Chondrocyte (in vitro differentiated cells): ENCODE measurements around the gene TMEM243. TPM values are rescaled to one million over a fixed set of nuclear protein-coding genes. Genes with fewer than 3 reads are reported as not detected.
A peak's percentile ranks its signal among the peaks of the same experiment; 100 is the strongest.

Source experiments
- DNase-seq: peaks from one replicate; pipeline ENCODE4 v3.0.0; 2021; ENCODE audit warnings: mixed read lengths, low spot score
- H3K27ac Mint-ChIP-seq: one replicate; pipeline ENCODE4 v1.8.0; 2021; ENCODE audit warnings: mild to moderate bottlenecking, moderate library complexity, mixed read lengths; ENCODE audit not compliant: unreplicated experiment
- H3K27me3 Mint-ChIP-seq: 2 replicates; pipeline ENCODE4 v1.8.0; 2021; ENCODE audit warnings: low read depth, mixed read lengths
- H3K36me3 Mint-ChIP-seq: 2 replicates; pipeline ENCODE4 v1.8.0; 2021; ENCODE audit warnings: low read depth, mixed read lengths
- H3K4me1 Mint-ChIP-seq: 2 replicates; pipeline ENCODE4 v1.8.0; 2021; ENCODE audit warnings: low read depth, mild to moderate bottlenecking, mixed read lengths
- H3K4me3 Mint-ChIP-seq: one replicate; pipeline ENCODE4 v1.8.0; 2021; ENCODE audit warnings: mild to moderate bottlenecking, moderate library complexity, mixed read lengths; ENCODE audit not compliant: unreplicated experiment
- H3K9me3 Mint-ChIP-seq: 2 replicates; pipeline ENCODE4 v1.8.0; 2021; ENCODE audit warnings: low read depth, mixed read lengths
- total RNA-seq: library from RNA; stranded (reverse); gene quantifications from 3 replicates; pipeline ENCODE4 v1.2.1, GENCODE V29; 2021
- TF ChIP-seq, protein P1 (sequence below): fragments of 200-600 bp; sonication (generic); IDR thresholded peaks from 2 replicates; pipeline ENCODE4 v1.5.0; 2021; ENCODE audit warnings: antibody characterized with exemption, mild to moderate bottlenecking, moderate library complexity

TMEM243 gene
- total RNA-seq, 1 donor from 2014 or later: 22.5 TPM

DNA sequence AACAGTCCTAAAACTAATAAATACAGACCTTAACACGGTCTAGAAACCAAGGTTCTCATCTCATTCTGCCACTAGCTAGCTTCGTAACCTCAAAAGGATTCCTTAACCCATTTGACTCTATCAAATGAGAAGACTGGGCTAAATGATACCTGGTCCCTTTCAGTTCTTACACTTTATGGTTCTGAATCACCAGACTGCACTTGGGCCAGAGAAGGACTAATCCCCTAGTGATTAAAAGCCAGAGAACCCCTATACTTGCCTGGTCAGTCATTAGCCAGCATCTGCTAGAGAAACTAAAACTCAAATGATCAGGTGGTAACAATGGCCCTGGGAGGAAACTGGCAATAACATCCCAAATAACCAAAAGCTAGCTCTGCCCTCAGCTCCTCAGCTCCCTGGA is 16.8 kb downstream of the TMEM243 start:
- H3K4me3 Mint-ChIP-seq: no peak overlapping the region
- no peak for DNase-seq
- H3K9me3 Mint-ChIP-seq: peaks cover 16% of the 10 kb centered on the region
- H3K27ac Mint-ChIP-seq: no peak overlapping the region
- no peaks in the 10 kb centered on the region for H3K27me3 Mint-ChIP-seq
- H3K36me3 Mint-ChIP-seq: peaks cover 29% of the 10 kb centered on the region
- TF ChIP-seq, protein P1, sequence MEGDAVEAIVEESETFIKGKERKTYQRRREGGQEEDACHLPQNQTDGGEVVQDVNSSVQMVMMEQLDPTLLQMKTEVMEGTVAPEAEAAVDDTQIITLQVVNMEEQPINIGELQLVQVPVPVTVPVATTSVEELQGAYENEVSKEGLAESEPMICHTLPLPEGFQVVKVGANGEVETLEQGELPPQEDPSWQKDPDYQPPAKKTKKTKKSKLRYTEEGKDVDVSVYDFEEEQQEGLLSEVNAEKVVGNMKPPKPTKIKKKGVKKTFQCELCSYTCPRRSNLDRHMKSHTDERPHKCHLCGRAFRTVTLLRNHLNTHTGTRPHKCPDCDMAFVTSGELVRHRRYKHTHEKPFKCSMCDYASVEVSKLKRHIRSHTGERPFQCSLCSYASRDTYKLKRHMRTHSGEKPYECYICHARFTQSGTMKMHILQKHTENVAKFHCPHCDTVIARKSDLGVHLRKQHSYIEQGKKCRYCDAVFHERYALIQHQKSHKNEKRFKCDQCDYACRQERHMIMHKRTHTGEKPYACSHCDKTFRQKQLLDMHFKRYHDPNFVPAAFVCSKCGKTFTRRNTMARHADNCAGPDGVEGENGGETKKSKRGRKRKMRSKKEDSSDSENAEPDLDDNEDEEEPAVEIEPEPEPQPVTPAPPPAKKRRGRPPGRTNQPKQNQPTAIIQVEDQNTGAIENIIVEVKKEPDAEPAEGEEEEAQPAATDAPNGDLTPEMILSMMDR: no peak
- H3K4me1 Mint-ChIP-seq: no peaks in the 10 kb centered on the region

DNA sequence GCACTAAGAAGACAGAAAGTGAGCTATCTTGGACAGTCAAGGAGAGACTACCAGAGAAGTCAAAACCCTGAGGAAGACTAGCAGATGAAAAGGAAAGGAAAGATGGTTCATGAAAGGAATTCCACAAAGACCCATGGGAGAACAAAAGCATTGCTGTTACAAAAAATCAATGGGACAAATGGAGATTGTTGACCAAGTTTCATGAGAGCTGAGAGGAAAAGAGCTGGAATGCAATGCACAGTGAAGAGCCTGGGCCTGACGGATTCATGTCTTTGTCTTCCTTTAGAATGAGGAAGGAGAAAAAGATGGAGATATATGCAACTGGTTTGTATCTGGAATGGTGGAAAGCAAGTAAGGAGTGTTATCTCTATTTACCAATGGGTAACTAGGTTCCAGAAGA is 17.3 kb downstream of the TMEM243 start:
- Mint-ChIP-seq H3K27ac (peak overlapping the region; percentile 15), H3K4me3 (no peak overlapping the region), H3K4me1 (no peaks in the 10 kb centered on the region), H3K27me3 (no peaks in the 10 kb centered on the region), H3K9me3 (peaks cover 16% of the 10 kb centered on the region), H3K36me3 (peaks cover 29% of the 10 kb centered on the region)
- no peak for DNase-seq
- TF ChIP-seq, protein P1: no peak

DNA sequence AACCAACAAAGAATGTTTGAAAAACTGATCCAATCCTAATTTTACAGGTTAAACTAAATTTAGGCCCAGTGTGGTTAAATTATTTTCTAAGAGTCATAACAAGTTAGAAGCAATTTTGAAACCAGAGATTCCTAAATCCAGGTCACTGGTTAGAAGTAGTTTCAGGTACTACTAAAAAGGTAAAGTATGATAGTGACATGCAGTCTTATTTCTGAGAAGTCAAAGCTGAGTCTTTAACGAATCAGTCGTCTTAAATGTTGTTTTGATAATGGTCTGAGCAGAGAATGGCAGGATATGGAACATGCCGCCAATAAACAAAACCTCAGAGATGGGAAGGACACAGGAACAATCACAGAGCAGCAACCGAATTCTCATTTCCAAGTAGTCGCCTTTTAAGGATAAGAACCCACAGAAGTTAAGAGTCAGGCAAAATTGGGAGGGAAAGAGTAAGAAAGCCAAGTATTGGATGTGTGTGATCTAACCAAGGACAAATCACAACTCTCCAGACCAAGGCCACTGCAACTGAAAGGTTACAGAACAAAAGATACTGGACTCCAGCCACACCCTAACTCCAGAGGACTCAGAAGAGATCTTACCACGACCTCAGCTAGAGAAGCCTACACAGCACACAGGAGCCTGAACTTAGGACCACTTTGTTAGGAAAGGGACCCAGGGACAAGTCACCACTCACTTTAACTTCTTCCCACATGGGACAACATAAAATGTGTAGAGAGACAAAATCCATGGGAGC is 19.7 kb downstream of the TMEM243 start:
- TF ChIP-seq, protein P1: no peak
- Mint-ChIP-seq H3K9me3 (peaks cover 2% of the 10 kb centered on the region), H3K36me3 (peaks cover 33% of the 10 kb centered on the region), H3K27ac (no peak overlapping the region), H3K27me3 (no peaks in the 10 kb centered on the region), H3K4me3 (no peak overlapping the region), H3K4me1 (no peaks in the 10 kb centered on the region)
- no peak for DNase-seq

DNA sequence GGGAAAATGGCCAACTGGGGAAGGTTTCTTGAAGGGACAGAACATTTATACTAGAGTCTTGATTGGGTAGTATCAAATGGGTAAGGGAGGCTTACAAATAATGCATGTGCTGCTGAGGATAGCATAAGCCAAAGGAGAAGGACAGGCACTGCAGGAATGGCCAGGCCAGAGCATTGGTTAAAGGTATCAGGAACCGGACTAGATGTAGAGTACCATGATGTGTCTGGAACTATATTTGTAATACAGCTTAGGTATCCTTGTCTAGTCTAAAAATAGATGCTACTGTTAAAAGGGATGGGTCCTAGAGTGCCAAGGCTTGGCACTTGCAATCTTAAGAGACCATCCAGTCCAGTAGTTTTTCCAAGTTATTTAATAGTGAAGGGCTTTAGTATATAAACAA is 20.3 kb downstream of the TMEM243 start:
- Mint-ChIP-seq H3K9me3 (peaks cover 2% of the 10 kb centered on the region), H3K4me1 (no peaks in the 10 kb centered on the region), H3K4me3 (no peak overlapping the region), H3K36me3 (peaks cover 37% of the 10 kb centered on the region), H3K27me3 (no peaks in the 10 kb centered on the region), H3K27ac (no peak overlapping the region)
- no peak for DNase-seq
- TF ChIP-seq, protein P1: no peak

DNA sequence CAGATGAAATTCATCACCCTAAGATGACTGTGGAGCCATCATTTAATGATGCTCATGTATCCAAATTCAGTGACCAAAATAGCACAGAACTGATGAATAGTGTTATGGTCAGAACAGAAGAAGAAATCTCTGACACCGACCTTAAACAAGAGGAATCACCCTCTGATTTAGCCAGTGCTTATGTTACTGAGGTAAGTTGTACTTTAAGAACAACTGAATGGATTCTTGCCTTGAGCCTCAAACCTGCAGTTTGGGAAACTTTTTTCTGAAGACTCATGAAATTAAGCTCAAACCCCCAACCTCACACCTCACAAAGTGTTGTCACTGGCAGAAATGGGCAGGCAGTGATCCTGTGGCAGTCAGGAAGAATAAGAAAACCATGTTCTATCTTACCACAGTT is 25.6 kb downstream of the TMEM243 start:
- peaks cover 40% of the 10 kb centered on the region for H3K36me3 Mint-ChIP-seq

More for the DNA sequence above, 25.6 kb downstream of the TMEM243 start:
- H3K27me3 Mint-ChIP-seq: no peaks in the 10 kb centered on the region
- H3K27ac Mint-ChIP-seq: no peak overlapping the region
- no peaks in the 10 kb centered on the region for H3K9me3 Mint-ChIP-seq
- no peak overlapping the region for H3K4me3 Mint-ChIP-seq
- DNase-seq: no peak
- no peaks in the 10 kb centered on the region for H3K4me1 Mint-ChIP-seq
- TF ChIP-seq, protein P1: no peak
